HG03571 (cell line): Measurements from ENCODE around the gene ATP9B.

ENCODE experiments used
- ATAC-seq: cut with Tn5 transposase; IDR thresholded peaks from one replicate; pipeline ENCODE4 v1.9.1; 2021; ENCODE audit not compliant: unreplicated experiment

Gene ATP9B

GRCh38 chr18:79423211-79424007 lies 354.2 kb downstream of the ATP9B start:
- ATAC-seq: no peak

- ATAC-seq: no peak
Observed at GRCh38 chr18:79424008-79424565, 354.9 kb downstream of the ATP9B start.

GRCh38 chr18:79424880-79425568 lies 355.8 kb downstream of the ATP9B start:
- no peak for ATAC-seq

- no peak for ATAC-seq
Observed at GRCh38 chr18:79425569-79425886, 356.3 kb downstream of the ATP9B start.

GRCh38 chr18:79426376-79427300 lies 357.4 kb downstream of the ATP9B start:
- ATAC-seq: no peak

GRCh38 chr18:79427368-79428225 lies 358.4 kb downstream of the ATP9B start:
- no peak for ATAC-seq
